Pancreas (tissue), 10 donors: ENCODE measurements around the gene PRR29. TPM values are rescaled to one million over a fixed set of nuclear protein-coding genes. Genes with fewer than 3 reads are reported as not detected.

Source experiments
- ATAC-seq, 4 donors: fragments of 200-7000 bp; cut with Tn5 transposase; one replicate each; pipeline versions ENCODE4 v1.8.0 to v1.9.1; 2020; ENCODE audit warnings: mild to moderate bottlenecking in 4 of 4, moderate library complexity in 4 of 4
- DNase-seq, 6 donors: peaks; one replicate each; pipeline ENCODE4 v3.0.0-alpha.2; 2020
- FAIRE-seq: peaks from 2 replicates; lab custom pipeline; 2012; peaks lifted over from hg19 to GRCh38; lab: Jason Lieb, UNC
- H3K27ac ChIP-seq, 4 donors: fragments of 200-600 bp; sonication (generic); 1 replicate in 3 of 4; 2 replicates in 1 of 4; pipeline versions ENCODE4 v1.5.0 to v1.8.0; 2020
- H3K27me3 ChIP-seq, 4 donors: fragments of 200-600 bp; one replicate each; pipeline ENCODE4 v1.8.0; 2021
- H3K36me3 ChIP-seq, 3 donors: fragments of 200-600 bp; sonication (generic) in 1 of 3; one replicate each; pipeline versions ENCODE4 v1.5.0 to v1.8.0; 2020 to 2021
- H3K4me1 ChIP-seq, 3 donors: fragments of 200-600 bp; one replicate each; pipeline ENCODE4 v1.8.0; 2021
- H3K4me3 ChIP-seq, 4 donors: fragments of 200-600 bp; sonication (generic) in 2 of 4; one replicate each; pipeline versions ENCODE4 v1.5.0 to v1.8.0; 2020 to 2021
- H3K9me3 ChIP-seq, 4 donors: fragments of 200-600 bp; one replicate each; pipeline ENCODE4 v1.8.0; 2021
- CTCF ChIP-seq, 4 donors: fragments of 200-600 bp; sonication (generic) in 3 of 4; IDR thresholded peaks; one replicate each; pipeline versions ENCODE4 v1.5.0 to v1.8.0; 2021; ENCODE audit warnings: antibody characterized with exemption in 4 of 4
- WGBS, 2 donors: extraction: QIAGEN DNeasy Blood & Tissue Kit; methylation state at CpG; one replicate each; pipeline ENCODE4 v1.1.7; 2013; 5-methylcytosine and 5-hydroxymethylcytosine counted together
- intact Hi-C, 3 donors: fragments of 100-400 bp; cut with DNase I; formaldehyde crosslinking; loops; one replicate each; pipeline versions ENCODE4 v1.11.1 to v1.14.2; 2022
- polyA plus RNA-seq, 2 donors: library from polyadenylated mRNA; stranded (reverse); fragments of 200-250 nt; gene quantifications; one replicate each; pipeline ENCODE4 v1.2.3, GENCODE V29; 2013
- total RNA-seq, 6 donors: library from RNA; stranded (reverse); fragmentation: NEBNext Ultra II Directional in 4 of 6; extraction: Animal tissue kit (Norgen Biotek cat#: 25700) in 4 of 6; gene quantifications; one replicate each; pipeline versions ENCODE4 v1.2.1 to v1.2.4, GENCODE V29; 2021 to 2023
- donor health status: healthy with polysubstance abuse.
- donor health status: DM: no; HTN: no; CAD: no; lungs with moderate emphysema.
- donor health status: DM: no; HTN: no; CAD: no.
- donor health status: control.
- donor health status: control.
- donor health status: Bipolar disorder and iron deficiency.
- donor health status: DM: yes; HTN: yes; CAD: no.
- donor health status: DM: no; HTN: no; CAD: no.
- donor health status: DM: no; HTN: no; CAD: no.
- donor health status: DM: yes; HTN: yes; CAD: no.

The PRR29 gene
- total and polyA plus RNA-seq, 8 donors = 0.14 to 0.46 (median 0.22) TPM; not detected in 2

- intact Hi-C loops = no loop called here
- Histone ChIP-seq H3K4me1 (peaks cover 0 to 3% (median 0%) of the 10 kb centered on the region in 3 donors), H3K27me3 (no peaks in the 10 kb centered on the region), H3K36me3 (no peaks in the 10 kb centered on the region), H3K27ac (no peak overlapping the region), H3K9me3 (no peaks in the 10 kb centered on the region), H3K4me3 (no peak overlapping the region)
- peak in 3 of 4 donors; percentile 45 to 72 (median 58) for ATAC-seq
- no peak for DNase-seq
- FAIRE-seq = no peak
- TF ChIP-seq CTCF (IDR thresholded peaks at IDR 0.05) = no peak
- 67 to 71% methylated on average over 8 of the region's 8 CpGs for whole genome bisulfite sequencing, 2 donors
Measured at GRCh38 chr17:64009571-64010402, 11.6 kb downstream of the PRR29 start.

DNA sequence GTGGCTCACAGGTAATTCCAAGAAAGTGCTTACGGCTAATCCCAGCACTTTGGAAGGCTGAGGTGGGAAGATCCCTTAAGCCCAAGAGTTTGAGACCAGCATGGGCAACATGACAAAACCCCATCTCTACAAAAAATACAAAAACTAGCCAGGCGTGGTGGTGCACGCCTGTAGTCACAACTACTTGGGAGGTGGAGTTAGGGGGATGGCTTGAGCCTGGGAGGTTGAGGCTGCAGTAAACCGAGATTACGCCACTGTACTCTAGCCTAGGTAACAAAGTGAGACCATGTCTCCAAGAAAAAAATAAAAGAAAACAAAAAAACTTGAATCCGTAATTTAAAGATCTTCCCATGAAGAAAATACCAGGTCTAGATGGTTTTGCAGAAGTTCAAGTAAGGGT is 17.3 kb downstream of the PRR29 start:
- DNase-seq = no peak
- no peak for TF ChIP-seq CTCF (IDR thresholded peaks at IDR 0.05)
- no peak overlapping the region for H3K4me3 ChIP-seq
- H3K27me3 ChIP-seq = no peaks in the 10 kb centered on the region
- no peak for FAIRE-seq
- H3K9me3 ChIP-seq = no peaks in the 10 kb centered on the region
- no peak for ATAC-seq
- H3K27ac ChIP-seq = no peak overlapping the region
- H3K36me3 ChIP-seq = no peaks in the 10 kb centered on the region
- WGBS, 2 donors = 90 to 95% methylated on average over 6 of the region's 6 CpGs
- peaks cover 0 to 6% (median 0%) of the 10 kb centered on the region in 3 donors for H3K4me1 ChIP-seq
- intact Hi-C loops = no loop called here

DNA sequence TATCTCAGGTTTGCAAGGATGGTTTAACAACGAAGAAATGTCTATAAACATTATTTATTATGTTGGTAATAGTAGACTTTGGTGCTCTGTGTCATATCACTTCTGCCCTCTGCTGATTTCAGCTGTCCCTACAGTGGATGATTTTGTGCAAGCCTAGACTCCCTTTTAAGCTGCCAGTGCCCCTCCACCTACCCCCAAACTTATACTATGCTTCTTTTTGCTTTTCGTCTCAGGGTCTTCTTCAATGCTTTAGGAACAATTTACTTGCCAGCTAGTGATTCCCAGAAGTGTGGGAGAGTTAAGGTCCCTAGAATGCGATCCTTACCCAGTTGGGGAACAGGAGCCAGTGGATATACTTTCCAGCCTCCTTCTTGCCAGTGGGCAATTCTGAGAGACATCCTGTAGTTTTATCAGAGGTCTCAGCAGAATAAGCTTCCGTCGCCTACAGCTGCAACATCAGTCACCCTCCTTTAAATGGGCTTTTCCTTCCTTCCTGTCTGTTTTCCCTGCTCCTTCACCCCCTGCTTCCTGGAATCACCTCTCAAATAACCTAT is 18.2 kb downstream of the PRR29 start:
- no peak for DNase-seq
- no peak for ATAC-seq
- peaks cover 0 to 6% (median 0%) of the 10 kb centered on the region in 3 donors for H3K4me1 ChIP-seq
- no peak overlapping the region for H3K27ac ChIP-seq
- H3K36me3 ChIP-seq = no peaks in the 10 kb centered on the region
- FAIRE-seq = no peak
- intact Hi-C loops = no loop called here
- TF ChIP-seq CTCF (IDR thresholded peaks at IDR 0.05) = no peak
- no peaks in the 10 kb centered on the region for H3K27me3 ChIP-seq
- 72 to 74% methylated on average over 5 of the region's 5 CpGs for WGBS, 2 donors
- H3K4me3 ChIP-seq = no peak overlapping the region
- H3K9me3 ChIP-seq = no peaks in the 10 kb centered on the region

DNA sequence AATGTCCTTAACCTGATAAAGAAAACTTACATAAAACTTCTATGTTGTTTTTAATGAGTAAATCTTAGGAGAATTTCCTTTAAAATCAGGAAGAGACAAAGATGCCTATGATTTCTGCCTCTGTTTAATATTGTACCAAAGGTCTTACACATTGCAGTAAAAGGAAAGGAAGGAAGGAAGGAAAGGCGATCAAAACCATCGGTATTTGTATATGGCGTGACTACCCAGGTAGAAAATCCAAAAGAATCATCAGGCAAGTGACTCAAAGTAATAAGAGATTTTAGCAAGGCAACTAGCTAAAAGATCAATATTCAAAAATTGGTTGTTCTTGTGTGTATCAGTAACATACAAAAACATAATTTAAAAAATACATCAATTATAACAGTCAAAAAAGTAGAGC is 18.8 kb downstream of the PRR29 start:
- peaks cover 0 to 6% (median 0%) of the 10 kb centered on the region in 3 donors for H3K4me1 ChIP-seq
- no peaks in the 10 kb centered on the region for H3K27me3 ChIP-seq
- H3K4me3 ChIP-seq = no peak overlapping the region
- H3K27ac ChIP-seq = no peak overlapping the region
- WGBS, 2 donors = 92 to 93% methylated on average over 3 of the region's 3 CpGs
- ATAC-seq (no peak), FAIRE-seq (no peak), DNase-seq (no peak)
- no peaks in the 10 kb centered on the region for H3K36me3 ChIP-seq
- H3K9me3 ChIP-seq = no peaks in the 10 kb centered on the region
- intact Hi-C loops = no loop called here
- TF ChIP-seq CTCF (IDR thresholded peaks at IDR 0.05) = no peak
